PFSK-1 (cell line): Measurements from ENCODE around the gene ADARB1.

Experiments used
- POLR2AphosphoS5 ChIP-seq: IDR thresholded peaks from 2 replicates; pipeline ENCODE4 v1.6.1; 2012; ENCODE audit warnings: low read depth, mild to moderate bottlenecking, control low read depth, low read length, moderate library complexity
- REST ChIP-seq, 2 experiments: IDR thresholded peaks; 2 replicates each; pipeline versions ENCODE4 v1.6.1 to v1.8.0; 2011 to 2012; ENCODE audit warnings: low read depth in 2 of 2, low read length in 2 of 2, control low read depth in 1 of 2, inconsistent platforms in 1 of 2, mild to moderate bottlenecking in 1 of 2, moderate library complexity in 1 of 2; ENCODE audit not compliant: insufficient read depth in 1 of 2
- SIN3A ChIP-seq: IDR thresholded peaks from 2 replicates; pipeline ENCODE4 v1.6.1; 2012; ENCODE audit warnings: mild to moderate bottlenecking, low read length, moderate library complexity, borderline replicate concordance; ENCODE audit not compliant: insufficient read depth
- TAF1 ChIP-seq: IDR thresholded peaks from 2 replicates; pipeline ENCODE4 v1.6.1; 2012; ENCODE audit warnings: low read length, control low read depth, borderline replicate concordance; ENCODE audit not compliant: insufficient read depth

- no peak for TF ChIP-seq TAF1
- TF ChIP-seq SIN3A = no peak
- no peak for TF ChIP-seq REST (IDR thresholded peaks at IDR 0.05; ENCODE audit: insufficient read depth in 1 of 2, low read depth in 2 of 2, low read length in 2 of 2)
- TF ChIP-seq POLR2AphosphoS5 = no peak
Measured at GRCh38 chr21:45057886-45058285, 16.5 kb upstream of the ADARB1 start.
